Chondrocyte (in vitro differentiated cells): ENCODE results near the gene GRIK4. TPM values are rescaled to one million over a fixed set of nuclear protein-coding genes. Genes with fewer than 3 reads are reported as not detected.

Experiments used
- DNase-seq: peaks from one replicate; pipeline ENCODE4 v3.0.0; 2021; ENCODE audit warnings: mixed read lengths, low spot score
- H3K27ac Mint-ChIP-seq: one replicate; pipeline ENCODE4 v1.8.0; 2021; ENCODE audit warnings: mild to moderate bottlenecking, moderate library complexity, mixed read lengths; ENCODE audit not compliant: unreplicated experiment
- H3K27me3 Mint-ChIP-seq: 2 replicates; pipeline ENCODE4 v1.8.0; 2021; ENCODE audit warnings: low read depth, mixed read lengths
- H3K36me3 Mint-ChIP-seq: 2 replicates; pipeline ENCODE4 v1.8.0; 2021; ENCODE audit warnings: low read depth, mixed read lengths
- H3K4me1 Mint-ChIP-seq: 2 replicates; pipeline ENCODE4 v1.8.0; 2021; ENCODE audit warnings: low read depth, mild to moderate bottlenecking, mixed read lengths
- H3K4me3 Mint-ChIP-seq: one replicate; pipeline ENCODE4 v1.8.0; 2021; ENCODE audit warnings: mild to moderate bottlenecking, moderate library complexity, mixed read lengths; ENCODE audit not compliant: unreplicated experiment
- H3K9me3 Mint-ChIP-seq: 2 replicates; pipeline ENCODE4 v1.8.0; 2021; ENCODE audit warnings: low read depth, mixed read lengths
- CTCF ChIP-seq: fragments of 200-600 bp; sonication (generic); IDR thresholded peaks from 2 replicates; pipeline ENCODE4 v1.5.0; 2021; ENCODE audit warnings: antibody characterized with exemption, mild to moderate bottlenecking, moderate library complexity
- total RNA-seq: library from RNA; stranded (reverse); gene quantifications from 3 replicates; pipeline ENCODE4 v1.2.1, GENCODE V29; 2021

Gene GRIK4
- total RNA-seq, 1 donor from 2014 or later: 0.37 TPM

DNA sequence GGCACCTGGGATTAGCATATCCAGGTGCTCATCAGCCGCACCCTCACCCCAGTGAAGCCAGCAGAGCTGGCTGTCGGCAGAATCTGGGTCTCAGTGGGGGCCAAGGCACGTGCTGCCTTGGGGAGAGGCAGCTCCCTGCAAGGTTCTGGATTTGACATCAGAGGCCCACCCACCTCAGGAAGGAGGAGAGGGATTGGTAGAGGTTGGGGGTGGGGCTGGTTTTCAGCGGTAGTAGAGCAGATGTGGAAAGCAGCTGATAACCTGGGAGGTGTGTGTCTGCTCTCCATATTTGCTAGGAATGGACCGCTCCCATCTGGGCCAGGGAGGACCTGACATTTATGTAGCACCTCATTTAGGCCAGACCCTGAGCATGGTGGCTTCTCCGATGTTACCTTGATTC lies 147.5 kb downstream of the GRIK4 start:
- H3K4me1 Mint-ChIP-seq: no peaks in the 10 kb centered on the region
- no peaks in the 10 kb centered on the region for H3K36me3 Mint-ChIP-seq
- H3K9me3 Mint-ChIP-seq: no peaks in the 10 kb centered on the region
- DNase-seq: no peak
- H3K4me3 Mint-ChIP-seq: no peak overlapping the region
- H3K27me3 Mint-ChIP-seq: peaks cover 35% of the 10 kb centered on the region
- no peak for TF ChIP-seq CTCF
- H3K27ac Mint-ChIP-seq: no peak overlapping the region

GRCh38 chr11:120660024-120660565 lies 148.5 kb downstream of the GRIK4 start:
- no peaks in the 10 kb centered on the region for H3K36me3 Mint-ChIP-seq
- H3K4me1 Mint-ChIP-seq: no peaks in the 10 kb centered on the region
- no peak overlapping the region for H3K27ac Mint-ChIP-seq
- peaks cover 38% of the 10 kb centered on the region for H3K27me3 Mint-ChIP-seq
- no peaks in the 10 kb centered on the region for H3K9me3 Mint-ChIP-seq
- DNase-seq: no peak
- TF ChIP-seq CTCF: peak; percentile 74
- H3K4me3 Mint-ChIP-seq: no peak overlapping the region

DNA sequence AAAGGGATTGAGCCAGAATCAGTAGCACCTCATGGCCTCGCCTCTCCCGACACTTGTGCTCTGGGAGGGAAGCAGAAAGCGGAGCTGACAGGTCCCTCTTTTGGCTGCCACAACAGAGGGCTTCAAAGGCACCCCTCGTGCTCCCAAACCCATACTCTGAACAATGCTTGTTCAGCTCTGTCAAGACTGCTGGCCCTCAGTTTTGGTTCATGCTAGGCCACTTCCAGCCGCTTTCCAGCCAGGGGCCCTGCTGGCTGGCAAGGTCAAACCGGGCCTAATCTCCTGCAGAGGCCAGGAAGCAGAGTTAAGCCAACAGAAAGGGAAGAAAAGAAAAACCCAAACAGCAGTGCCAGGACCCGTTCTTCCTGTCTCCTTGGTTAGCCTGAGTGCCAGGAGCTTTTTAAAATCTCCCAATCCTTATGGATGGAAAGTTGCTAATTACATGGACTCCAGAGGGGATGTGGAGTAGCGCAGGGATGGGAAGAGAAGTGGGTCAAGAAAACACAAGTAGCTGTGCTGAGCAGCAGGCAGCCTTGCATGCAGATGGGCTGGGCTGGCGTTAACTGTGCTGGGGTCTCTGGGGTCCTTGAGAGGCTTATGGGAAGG lies 150.6 kb downstream of the GRIK4 start:
- Mint-ChIP-seq H3K27me3 (peaks cover 31% of the 10 kb centered on the region), H3K4me1 (no peaks in the 10 kb centered on the region), H3K4me3 (no peak overlapping the region), H3K36me3 (no peaks in the 10 kb centered on the region), H3K9me3 (no peaks in the 10 kb centered on the region), H3K27ac (no peak overlapping the region)
- TF ChIP-seq CTCF: no peak
- DNase-seq: no peak

DNA sequence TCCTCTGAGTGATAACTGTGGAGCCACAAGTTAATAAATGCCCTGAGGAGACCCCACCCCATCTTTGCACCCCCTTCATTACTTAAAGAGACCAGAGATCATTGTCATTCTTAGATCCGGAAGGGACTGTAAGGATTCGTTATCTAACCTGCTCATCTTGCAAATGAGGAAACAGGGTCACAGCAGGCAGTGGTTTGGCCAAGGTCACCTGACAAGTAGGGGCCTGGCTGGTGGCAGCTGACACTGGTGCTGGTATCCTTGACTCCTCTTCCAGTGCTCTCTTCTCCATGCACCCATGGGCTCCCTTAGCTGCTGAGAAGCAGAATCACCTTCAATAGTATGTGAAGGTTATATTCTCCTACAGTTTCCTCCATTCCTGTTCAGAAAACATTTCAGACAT lies 151.6 kb downstream of the GRIK4 start:
- no peaks in the 10 kb centered on the region for H3K9me3 Mint-ChIP-seq
- no peak for DNase-seq
- H3K27ac Mint-ChIP-seq: no peak overlapping the region
- no peak for TF ChIP-seq CTCF
- no peaks in the 10 kb centered on the region for H3K36me3 Mint-ChIP-seq
- H3K27me3 Mint-ChIP-seq: peaks cover 31% of the 10 kb centered on the region
- no peaks in the 10 kb centered on the region for H3K4me1 Mint-ChIP-seq
- no peak overlapping the region for H3K4me3 Mint-ChIP-seq

GRCh38 chr11:120666121-120666639 lies 154.6 kb downstream of the GRIK4 start:
- no peak for TF ChIP-seq CTCF
- Mint-ChIP-seq H3K4me3 (no peak overlapping the region), H3K36me3 (no peaks in the 10 kb centered on the region), H3K27ac (no peak overlapping the region), H3K4me1 (no peaks in the 10 kb centered on the region), H3K9me3 (peaks cover under 1% of the 10 kb centered on the region), H3K27me3 (peaks cover 32% of the 10 kb centered on the region)
- DNase-seq: no peak
